ENCODE measurements around the gene VPS33A. TPM values are rescaled to one million over a fixed set of nuclear protein-coding genes. Genes with fewer than 3 reads are reported as not detected.

VPS33A gene
- total and polyA plus RNA-seq, 2 donors from 2014 or later = 11.1 to 20.1 TPM

DNA sequence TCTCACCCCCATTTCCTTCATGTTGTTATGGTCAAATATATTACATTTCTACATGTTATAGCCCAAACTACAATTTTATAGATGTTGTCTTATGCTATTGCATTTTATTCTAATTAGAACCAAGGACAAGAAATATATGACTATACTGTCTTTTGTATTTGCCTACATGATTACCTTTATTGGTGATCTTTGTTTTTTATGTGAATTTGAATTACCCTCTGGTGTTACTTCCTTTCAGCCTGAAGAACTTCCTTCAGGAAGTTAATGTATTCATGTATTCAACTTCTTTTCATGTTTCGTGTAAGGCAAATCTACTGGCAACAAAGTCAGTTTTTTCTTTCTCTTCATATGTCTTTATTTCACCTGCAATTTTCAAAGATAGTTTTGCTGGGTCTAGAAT is 71.5 kb downstream of the VPS33A start:
- H3K9ac ChIP-seq (ENCODE audit: low read length in 3 of 3) = no peak overlapping the region
- intact Hi-C loops (cut with DNase I) = no loop called here
- no peak for TF ChIP-seq CTCF (IDR thresholded peaks at IDR 0.05; ENCODE audit: borderline replicate concordance, extremely low read depth, insufficient read depth)
- H3K27ac ChIP-seq (ENCODE audit: low read depth in 2 of 2, low read length in 2 of 2) = no peak overlapping the region
- H3K4me3 ChIP-seq (ENCODE audit: low read length in 3 of 3) = no peak overlapping the region
- FAIRE-seq (no peak), DNase-seq (no peak)
- H3K4me1 ChIP-seq (ENCODE audit: control insufficient read depth in 2 of 3, insufficient read depth in 2 of 3, low read depth in 1 of 3, low read length in 3 of 3) = no peaks in the 10 kb centered on the region
- no peaks in the 10 kb centered on the region for H3K27me3 ChIP-seq (ENCODE audit: control insufficient read depth, insufficient read depth, low read length)
- no peaks in the 10 kb centered on the region for H3K36me3 ChIP-seq (ENCODE audit: control insufficient read depth in 2 of 3, insufficient read depth in 3 of 3, low read length in 3 of 3)
- H3K9me3 ChIP-seq (ENCODE audit: control insufficient read depth in 2 of 3, insufficient read depth in 1 of 3, low read length in 3 of 3) = no peaks in the 10 kb centered on the region

DNA sequence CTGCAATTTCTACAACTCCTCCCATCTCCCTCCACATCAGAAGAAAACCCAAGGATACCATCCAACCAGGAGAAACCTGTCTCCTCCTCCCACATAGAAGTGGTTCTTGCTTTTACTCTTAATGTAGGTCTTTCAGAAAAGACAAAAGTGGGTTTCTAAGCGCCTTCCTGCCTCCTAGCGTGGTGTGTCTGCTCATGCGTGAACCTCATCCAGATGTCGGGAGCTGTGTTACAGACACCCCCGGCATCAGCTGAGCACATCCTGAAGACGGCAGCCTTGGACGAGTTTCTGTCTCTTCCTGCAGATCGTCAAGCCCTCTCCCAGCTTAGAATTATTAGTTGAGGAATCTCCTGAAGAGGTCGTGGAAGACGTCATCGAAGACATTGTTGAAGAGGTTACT is 73.9 kb downstream of the VPS33A start:
- intact Hi-C loops (cut with DNase I) = no loop called here
- no peak for TF ChIP-seq CTCF (IDR thresholded peaks at IDR 0.05; ENCODE audit: borderline replicate concordance, extremely low read depth, insufficient read depth)
- H3K27ac ChIP-seq (ENCODE audit: low read depth in 2 of 2, low read length in 2 of 2) = no peak overlapping the region
- no peaks in the 10 kb centered on the region for H3K4me1 ChIP-seq (ENCODE audit: control insufficient read depth in 2 of 3, insufficient read depth in 2 of 3, low read depth in 1 of 3, low read length in 3 of 3)
- no peaks in the 10 kb centered on the region for H3K27me3 ChIP-seq (ENCODE audit: control insufficient read depth, insufficient read depth, low read length)
- H3K4me3 ChIP-seq (ENCODE audit: low read length in 3 of 3) = no peak overlapping the region
- no peak for FAIRE-seq
- no peak overlapping the region for H3K9ac ChIP-seq (ENCODE audit: low read length in 3 of 3)
- peak in 1 of 5 donors; percentile 17 for DNase-seq
- no peaks in the 10 kb centered on the region for H3K36me3 ChIP-seq (ENCODE audit: control insufficient read depth in 2 of 3, insufficient read depth in 3 of 3, low read length in 3 of 3)
- no peaks in the 10 kb centered on the region for H3K9me3 ChIP-seq (ENCODE audit: control insufficient read depth in 2 of 3, insufficient read depth in 1 of 3, low read length in 3 of 3)

DNA sequence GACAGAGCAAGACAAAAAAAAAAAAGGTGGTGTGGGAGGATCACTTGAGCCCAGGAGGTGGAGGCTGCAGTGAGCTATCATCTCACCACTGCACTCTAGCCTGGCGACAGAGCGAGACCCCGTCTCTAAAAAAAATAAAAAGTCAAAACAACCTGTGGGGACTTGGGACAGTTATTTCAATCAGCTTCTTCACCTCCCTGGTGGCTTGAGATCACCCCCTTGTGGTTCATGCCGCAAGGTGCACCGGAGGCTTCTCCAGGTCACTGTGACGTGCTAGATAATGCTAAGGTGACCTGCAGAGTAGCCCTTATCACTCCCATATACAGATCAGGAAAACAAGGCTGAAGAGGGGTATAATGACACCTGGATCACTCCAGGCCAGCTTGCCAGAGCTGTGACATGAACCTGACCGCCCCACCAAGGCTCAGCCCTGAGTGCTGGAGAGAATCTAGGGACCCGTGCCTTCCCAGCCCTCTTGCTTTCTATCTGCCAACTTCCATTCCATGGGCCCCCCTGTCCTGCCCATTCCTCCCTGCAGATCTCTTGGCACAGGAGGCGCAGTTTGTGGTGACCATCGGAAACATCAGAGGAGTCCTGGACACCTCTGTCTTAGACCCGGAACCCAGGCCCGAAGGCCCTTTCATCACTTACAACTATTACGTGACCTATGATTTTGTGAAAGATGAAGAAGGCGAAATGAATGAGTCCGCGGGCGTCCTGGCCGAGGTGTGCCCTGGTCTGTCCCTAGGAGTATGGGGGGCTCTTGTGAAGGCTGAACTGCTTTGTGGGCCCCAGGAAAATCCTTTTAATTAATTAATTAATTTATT is 75.2 kb downstream of the VPS33A start:
- Histone ChIP-seq H3K27ac (ENCODE audit: low read depth in 2 of 2, low read length in 2 of 2) (no peak overlapping the region), H3K9ac (ENCODE audit: low read length in 3 of 3) (no peak overlapping the region), H3K36me3 (ENCODE audit: control insufficient read depth in 2 of 3, insufficient read depth in 3 of 3, low read length in 3 of 3) (no peaks in the 10 kb centered on the region), H3K27me3 (ENCODE audit: control insufficient read depth, insufficient read depth, low read length) (no peaks in the 10 kb centered on the region), H3K9me3 (ENCODE audit: control insufficient read depth in 2 of 3, insufficient read depth in 1 of 3, low read length in 3 of 3) (no peaks in the 10 kb centered on the region), H3K4me1 (ENCODE audit: control insufficient read depth in 2 of 3, insufficient read depth in 2 of 3, low read depth in 1 of 3, low read length in 3 of 3) (no peaks in the 10 kb centered on the region), H3K4me3 (ENCODE audit: low read length in 3 of 3) (no peak overlapping the region)
- DNase-seq (peak; percentile 44 to 77 (median 67)), FAIRE-seq (no peak)
- intact Hi-C loops (cut with DNase I) = no loop called here
- TF ChIP-seq CTCF (IDR thresholded peaks at IDR 0.05; ENCODE audit: borderline replicate concordance, extremely low read depth, insufficient read depth) = peak; percentile 88

All from kidney (tissue), 14 donors.